ENCODE results near the gene ZNRD2. TPM values are rescaled to one million over a fixed set of nuclear protein-coding genes. Genes with fewer than 3 reads are reported as not detected.

Gene ZNRD2
- total RNA-seq, 1 experiment from 2014 or later = 70.9 TPM

- TF ChIP-seq, protein P1, sequence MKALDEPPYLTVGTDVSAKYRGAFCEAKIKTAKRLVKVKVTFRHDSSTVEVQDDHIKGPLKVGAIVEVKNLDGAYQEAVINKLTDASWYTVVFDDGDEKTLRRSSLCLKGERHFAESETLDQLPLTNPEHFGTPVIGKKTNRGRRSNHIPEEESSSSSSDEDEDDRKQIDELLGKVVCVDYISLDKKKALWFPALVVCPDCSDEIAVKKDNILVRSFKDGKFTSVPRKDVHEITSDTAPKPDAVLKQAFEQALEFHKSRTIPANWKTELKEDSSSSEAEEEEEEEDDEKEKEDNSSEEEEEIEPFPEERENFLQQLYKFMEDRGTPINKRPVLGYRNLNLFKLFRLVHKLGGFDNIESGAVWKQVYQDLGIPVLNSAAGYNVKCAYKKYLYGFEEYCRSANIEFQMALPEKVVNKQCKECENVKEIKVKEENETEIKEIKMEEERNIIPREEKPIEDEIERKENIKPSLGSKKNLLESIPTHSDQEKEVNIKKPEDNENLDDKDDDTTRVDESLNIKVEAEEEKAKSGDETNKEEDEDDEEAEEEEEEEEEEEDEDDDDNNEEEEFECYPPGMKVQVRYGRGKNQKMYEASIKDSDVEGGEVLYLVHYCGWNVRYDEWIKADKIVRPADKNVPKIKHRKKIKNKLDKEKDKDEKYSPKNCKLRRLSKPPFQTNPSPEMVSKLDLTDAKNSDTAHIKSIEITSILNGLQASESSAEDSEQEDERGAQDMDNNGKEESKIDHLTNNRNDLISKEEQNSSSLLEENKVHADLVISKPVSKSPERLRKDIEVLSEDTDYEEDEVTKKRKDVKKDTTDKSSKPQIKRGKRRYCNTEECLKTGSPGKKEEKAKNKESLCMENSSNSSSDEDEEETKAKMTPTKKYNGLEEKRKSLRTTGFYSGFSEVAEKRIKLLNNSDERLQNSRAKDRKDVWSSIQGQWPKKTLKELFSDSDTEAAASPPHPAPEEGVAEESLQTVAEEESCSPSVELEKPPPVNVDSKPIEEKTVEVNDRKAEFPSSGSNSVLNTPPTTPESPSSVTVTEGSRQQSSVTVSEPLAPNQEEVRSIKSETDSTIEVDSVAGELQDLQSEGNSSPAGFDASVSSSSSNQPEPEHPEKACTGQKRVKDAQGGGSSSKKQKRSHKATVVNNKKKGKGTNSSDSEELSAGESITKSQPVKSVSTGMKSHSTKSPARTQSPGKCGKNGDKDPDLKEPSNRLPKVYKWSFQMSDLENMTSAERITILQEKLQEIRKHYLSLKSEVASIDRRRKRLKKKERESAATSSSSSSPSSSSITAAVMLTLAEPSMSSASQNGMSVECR (CRISPR knock-in tag; IDR thresholded peaks at IDR 0.05; ENCODE audit: borderline replicate concordance) = no peak
- TF ChIP-seq SMAD3 (CRISPR knock-in tag; IDR thresholded peaks at IDR 0.05; ENCODE audit: borderline replicate concordance) = no peak
Observed at GRCh38 chr11:65526744-65527143, 43.5 kb upstream of the ZNRD2 start (continued).

DNA sequence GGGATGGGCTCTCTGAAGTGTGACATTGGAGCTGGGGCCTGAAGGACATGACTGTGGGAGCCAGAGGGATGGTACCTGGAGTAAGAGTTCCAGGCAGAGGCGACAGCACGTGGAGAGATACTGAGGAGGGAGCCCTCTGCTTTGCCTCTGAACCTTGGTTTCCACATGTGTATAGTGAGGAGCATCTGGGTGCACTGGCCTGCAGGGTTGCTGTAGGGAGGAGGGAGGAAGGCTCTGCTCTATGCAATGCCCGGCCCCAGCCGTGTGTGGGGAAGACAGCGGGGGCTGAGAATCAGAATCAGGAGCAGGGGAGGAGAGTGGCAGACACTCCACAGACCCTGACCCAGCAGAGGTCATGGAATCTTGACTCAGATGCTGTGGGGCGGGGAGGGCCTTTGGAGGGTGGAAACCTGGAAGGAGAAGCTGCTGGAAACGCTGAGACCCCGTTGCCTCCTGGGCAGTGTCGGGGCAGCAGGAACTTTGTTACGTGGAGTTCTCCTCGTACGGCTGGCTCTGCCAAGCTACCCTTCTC lies 41.4 kb upstream of the ZNRD2 start:
- CTCF ChIA-PET = interaction anchor here (0.9 to 1.3 kb wide), 3 partner anchors 19 to 48 kb away, joined by 3 read pairs; no protein-coding TSS in a partner anchor
- DNase-seq (ENCODE audit: low spot score) (no peak), ATAC-seq (no peak)
- peaks cover 6% of the 10 kb centered on the region for H3K27me3 Mint-ChIP-seq (ENCODE audit: low read depth)
- no peak overlapping the region for H3K4me3 Mint-ChIP-seq
- POLR2A ChIA-PET = interaction anchor here (1.0 to 1.1 kb wide), 2 partner anchors 21 to 32 kb away, joined by 3 to 4 read pairs; no protein-coding TSS in a partner anchor
- no peak for TF ChIP-seq RELA (CRISPR knock-in tag; IDR thresholded peaks at IDR 0.05; ENCODE audit: borderline replicate concordance)
- TF ChIP-seq ZBTB21 (CRISPR knock-in tag; IDR thresholded peaks at IDR 0.05; ENCODE audit: borderline replicate concordance) = no peak
- TF ChIP-seq, protein P2, sequence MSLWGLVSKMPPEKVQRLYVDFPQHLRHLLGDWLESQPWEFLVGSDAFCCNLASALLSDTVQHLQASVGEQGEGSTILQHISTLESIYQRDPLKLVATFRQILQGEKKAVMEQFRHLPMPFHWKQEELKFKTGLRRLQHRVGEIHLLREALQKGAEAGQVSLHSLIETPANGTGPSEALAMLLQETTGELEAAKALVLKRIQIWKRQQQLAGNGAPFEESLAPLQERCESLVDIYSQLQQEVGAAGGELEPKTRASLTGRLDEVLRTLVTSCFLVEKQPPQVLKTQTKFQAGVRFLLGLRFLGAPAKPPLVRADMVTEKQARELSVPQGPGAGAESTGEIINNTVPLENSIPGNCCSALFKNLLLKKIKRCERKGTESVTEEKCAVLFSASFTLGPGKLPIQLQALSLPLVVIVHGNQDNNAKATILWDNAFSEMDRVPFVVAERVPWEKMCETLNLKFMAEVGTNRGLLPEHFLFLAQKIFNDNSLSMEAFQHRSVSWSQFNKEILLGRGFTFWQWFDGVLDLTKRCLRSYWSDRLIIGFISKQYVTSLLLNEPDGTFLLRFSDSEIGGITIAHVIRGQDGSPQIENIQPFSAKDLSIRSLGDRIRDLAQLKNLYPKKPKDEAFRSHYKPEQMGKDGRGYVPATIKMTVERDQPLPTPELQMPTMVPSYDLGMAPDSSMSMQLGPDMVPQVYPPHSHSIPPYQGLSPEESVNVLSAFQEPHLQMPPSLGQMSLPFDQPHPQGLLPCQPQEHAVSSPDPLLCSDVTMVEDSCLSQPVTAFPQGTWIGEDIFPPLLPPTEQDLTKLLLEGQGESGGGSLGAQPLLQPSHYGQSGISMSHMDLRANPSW (CRISPR knock-in tag; conservative IDR thresholded peaks at IDR 0.05; ENCODE audit: low read depth) = no peak
- TF ChIP-seq GRHL2 (CRISPR knock-in tag; IDR thresholded peaks at IDR 0.05; ENCODE audit: insufficient replicate concordance, severe bottlenecking) = no peak
- no peak for TF ChIP-seq ZNF317 (CRISPR knock-in tag; IDR thresholded peaks at IDR 0.05; ENCODE audit: borderline replicate concordance, low read depth)
- no peak for TF ChIP-seq IRF2 (CRISPR knock-in tag; IDR thresholded peaks at IDR 0.05; ENCODE audit: borderline replicate concordance, low read depth)
- no peak for TF ChIP-seq AR (CRISPR knock-in tag; IDR thresholded peaks at IDR 0.05)
- TF ChIP-seq EMX1 (CRISPR knock-in tag; IDR thresholded peaks at IDR 0.05) = no peak
- no peak for TF ChIP-seq CBFB (CRISPR knock-in tag; IDR thresholded peaks at IDR 0.05; ENCODE audit: low read depth)
- no peak for TF ChIP-seq ATF6 (CRISPR knock-in tag; IDR thresholded peaks at IDR 0.05)
- no peak for TF ChIP-seq USF1 (CRISPR knock-in tag; IDR thresholded peaks at IDR 0.05)
- TF ChIP-seq ZNF671 (CRISPR knock-in tag; IDR thresholded peaks at IDR 0.05) = no peak
- peak overlapping the region; percentile 88 for H3K27ac Mint-ChIP-seq
- no peaks in the 10 kb centered on the region for H3K9me3 Mint-ChIP-seq
- H3K36me3 Mint-ChIP-seq = peaks cover 26% of the 10 kb centered on the region
- H3K4me1 Mint-ChIP-seq = peaks cover 12% of the 10 kb centered on the region
